Fibroblast of the aortic adventitia (primary cell): ENCODE results near the gene RUFY2. TPM values are rescaled to one million over a fixed set of nuclear protein-coding genes. Genes with fewer than 3 reads are reported as not detected.
"Not testable (repeated sequence)": the region's sequence is repeated elsewhere in the genome, so short reads cannot be mapped to it uniquely, and the experiment has no call there.

Source experiments
- DNase-seq: peaks from one replicate; pipeline ENCODE4 v3.0.0-alpha.2; 2010; ENCODE audit warnings: low read depth
- H3K4me3 ChIP-seq: 2 replicates; pipeline ENCODE4 v1.5.1; 2011; ENCODE audit warnings: low read depth, mild to moderate bottlenecking, control low read depth, low read length, moderate library complexity
- CTCF ChIP-seq: IDR thresholded peaks from 2 replicates; pipeline ENCODE4 v1.5.1; 2011; ENCODE audit warnings: mild to moderate bottlenecking, low read length, control low read depth, inconsistent platforms; ENCODE audit not compliant: insufficient read depth
- total RNA-seq: library from RNA; depleted of rRNA; stranded (reverse); fragments of >200 nt; gene quantifications from 2 replicates; pipeline ENCODE4 v1.2.3, GENCODE V29; 2012; ENCODE audit warnings: low replicate concordance

RUFY2 gene
- total RNA-seq, 1 donor: 37.3 TPM

GRCh38 chr10:68327889-68328786, 78.9 kb downstream of the RUFY2 start:
- TF ChIP-seq CTCF: no peak
- no peak overlapping the region for H3K4me3 ChIP-seq

GRCh38 chr10:68324396-68324795, 82.7 kb downstream of the RUFY2 start:
- not testable (repeated sequence) for DNase-seq

More at GRCh38 chr10:68327889-68328786, 78.9 kb downstream of the RUFY2 start:
- DNase-seq: peak; percentile 77

GRCh38 chr10:68318331-68319059, 88.6 kb downstream of the RUFY2 start:
- no peak overlapping the region for H3K4me3 ChIP-seq
- TF ChIP-seq CTCF: no peak

More at GRCh38 chr10:68324396-68324795, 82.7 kb downstream of the RUFY2 start:
- H3K4me3 ChIP-seq: not testable (repeated sequence)

GRCh38 chr10:68315582-68315981, 91.5 kb downstream of the RUFY2 start:
- no peak for TF ChIP-seq CTCF
- DNase-seq: no peak
- H3K4me3 ChIP-seq: no peak overlapping the region

More at GRCh38 chr10:68318331-68319059, 88.6 kb downstream of the RUFY2 start:
- DNase-seq: no peak

- H3K4me3 ChIP-seq, DNase-seq: not testable (repeated sequence)
These were observed 92.1 kb downstream of the RUFY2 start for GRCh38 chr10:68314930-68315329.

GRCh38 chr10:68310531-68310930, 96.5 kb downstream of the RUFY2 start:
- no peak overlapping the region for H3K4me3 ChIP-seq
- DNase-seq: no peak
- no peak for TF ChIP-seq CTCF

- no peak for TF ChIP-seq CTCF
- no peak overlapping the region for H3K4me3 ChIP-seq
- DNase-seq: no peak
These were observed 101.2 kb downstream of the RUFY2 start for GRCh38 chr10:68305854-68306253.
